HepG2 (cell line): ENCODE results near the gene KRTAP10-2. TPM values are rescaled to one million over a fixed set of nuclear protein-coding genes. Genes with fewer than 3 reads are reported as not detected.

Experiments used
- AFF4 ChIP-seq: sonication (generic); formaldehyde crosslinking; IDR thresholded peaks from 2 replicates; pipeline ENCODE4 v1.4.0; 2020; ENCODE audit warnings: missing genetic modification reagents
- CC2D1A ChIP-seq: sonication (generic); formaldehyde crosslinking; IDR thresholded peaks from 2 replicates; pipeline ENCODE4 v1.8.1; 2023; ENCODE audit warnings: mild to moderate bottlenecking, missing genetic modification reagents
- FOXC1 ChIP-seq: sonication (generic); formaldehyde crosslinking; IDR thresholded peaks from 2 replicates; pipeline ENCODE4 v1.8.0; 2022; ENCODE audit warnings: mild to moderate bottlenecking, missing genetic modification reagents, borderline replicate concordance
- HINFP ChIP-seq: sonication (generic); formaldehyde crosslinking; IDR thresholded peaks from 2 replicates; pipeline ENCODE4 v1.4.0; 2020; ENCODE audit warnings: low read depth, mild to moderate bottlenecking, missing genetic modification reagents
- KDM1A ChIP-seq: IDR thresholded peaks from 2 replicates; pipeline ENCODE4 v1.6.1; 2016; ENCODE audit warnings: missing compliant biosample characterization
- NR0B2 ChIP-seq: sonication (generic); formaldehyde crosslinking; IDR thresholded peaks from 2 replicates; pipeline ENCODE4 v1.4.0; 2020; ENCODE audit warnings: mild to moderate bottlenecking, missing genetic modification reagents
- PATZ1 ChIP-seq: sonication (generic); formaldehyde crosslinking; IDR thresholded peaks from 2 replicates; pipeline ENCODE4 v1.4.0; 2020; ENCODE audit warnings: missing genetic modification reagents
- RBM22 ChIP-seq: fragments of 200-400 bp; formaldehyde crosslinking; optimal IDR thresholded peaks from 2 replicates; pipeline ENCODE3; 2017; ENCODE audit warnings: mild to moderate bottlenecking, low read length, moderate library complexity
- SIN3A ChIP-seq: IDR thresholded peaks from 2 replicates; pipeline ENCODE4 v1.6.1; 2011; ENCODE audit warnings: low read depth, mild to moderate bottlenecking, control low read depth, low read length, borderline replicate concordance
- YEATS4 ChIP-seq: sonication (generic); formaldehyde crosslinking; IDR thresholded peaks from 2 replicates; pipeline ENCODE4 v1.4.0; 2020; ENCODE audit warnings: missing genetic modification reagents, borderline replicate concordance
- ZFP37 ChIP-seq: sonication (generic); formaldehyde crosslinking; IDR thresholded peaks from 2 replicates; pipeline ENCODE4 v1.4.0; 2020; ENCODE audit warnings: missing genetic modification reagents, borderline replicate concordance
- ZNF10 ChIP-seq: sonication (generic); formaldehyde crosslinking; IDR thresholded peaks from 2 replicates; pipeline ENCODE4 v1.4.0; 2020; ENCODE audit warnings: mild to moderate bottlenecking, low read depth, missing genetic modification reagents, borderline replicate concordance
- ZNF430 ChIP-seq: sonication (generic); formaldehyde crosslinking; IDR thresholded peaks from 2 replicates; pipeline ENCODE4 v1.9.0; 2021; ENCODE audit warnings: mild to moderate bottlenecking, missing genetic modification reagents
- ZNF446 ChIP-seq: sonication (generic); formaldehyde crosslinking; IDR thresholded peaks from 2 replicates; pipeline ENCODE4 v1.5.0; 2020; ENCODE audit warnings: mild to moderate bottlenecking, missing genetic modification reagents
- ZNF563 ChIP-seq: sonication (generic); formaldehyde crosslinking; IDR thresholded peaks from 2 replicates; pipeline ENCODE4 v1.8.0; 2022; ENCODE audit warnings: mild to moderate bottlenecking, moderate library complexity, missing genetic modification reagents
- ZNF572 ChIP-seq: sonication (generic); formaldehyde crosslinking; IDR thresholded peaks from 2 replicates; pipeline ENCODE4 v1.5.1; 2020; ENCODE audit warnings: mild to moderate bottlenecking, missing genetic modification reagents
- ZNF737 ChIP-seq: sonication (generic); formaldehyde crosslinking; IDR thresholded peaks from 2 replicates; pipeline ENCODE4 v1.5.0; 2020; ENCODE audit warnings: missing genetic modification reagents, mild to moderate bottlenecking, borderline replicate concordance
- ZNF740 ChIP-seq: sonication (generic); formaldehyde crosslinking; IDR thresholded peaks from 2 replicates; pipeline ENCODE4 v1.4.0; 2020; ENCODE audit warnings: missing genetic modification reagents
- polyA plus RNA-seq, 8 experiments: library from polyadenylated mRNA; depleted of rRNA in 3 of 8; stranded (reverse) in 7 of 8; unstranded in 1 of 8; fragments of >200 nt; fragmentation: Illumina TruSeq in 4 of 8; extraction: Trizol in 4 of 8; gene quantifications; 2 replicates each; pipeline versions ENCODE4 v1.2.1 to v1.2.3, GENCODE V29; 2011 to 2016; ENCODE audit warnings: low read depth in 4 of 8, missing spikeins in 1 of 8, mixed read lengths in 1 of 8; ENCODE audit not compliant: insufficient read depth in 1 of 8
- total RNA-seq, 5 experiments: library from RNA; depleted of rRNA; stranded (reverse); fragments of >200 nt; fragmentation: Illumina TruSeq; extraction: Trizol; gene quantifications; 2 replicates each; pipeline ENCODE4 v1.2.3, GENCODE V29; 2016; ENCODE audit warnings: low read depth in 1 of 5

Gene KRTAP10-2
- total and polyA plus RNA-seq, 2 of the 13 experiments (the other 11 are each of a cell fraction or from before 2014, with no cell fraction given): not detected

GRCh38 chr21:44506279-44507255, 44.7 kb downstream of the KRTAP10-2 start (continued):
- 0 out of 2 replicates have a peak, but pooled peaks have one; percentile 34 for TF ChIP-seq YEATS4 (CRISPR knock-in tag)
- TF ChIP-seq CC2D1A (CRISPR knock-in tag): no peak
- no peak for TF ChIP-seq KDM1A
- TF ChIP-seq ZNF740 (CRISPR knock-in tag): peak; percentile 53; the same call in 1 of the 2 replicates
- TF ChIP-seq FOXC1 (CRISPR knock-in tag): 0 out of 2 replicates have a peak, but pooled peaks have one; percentile 30
- no peak for TF ChIP-seq ZNF572 (CRISPR knock-in tag)
- no peak for TF ChIP-seq RBM22
- no peak for TF ChIP-seq ZFP37 (CRISPR knock-in tag)
- TF ChIP-seq AFF4 (CRISPR knock-in tag): no peak
- no peak for TF ChIP-seq ZNF737 (CRISPR knock-in tag)
- no peak for TF ChIP-seq HINFP (CRISPR knock-in tag)
- no peak for TF ChIP-seq ZNF446 (CRISPR knock-in tag)
- TF ChIP-seq ZNF430 (CRISPR knock-in tag): no peak
- TF ChIP-seq ZNF10 (CRISPR knock-in tag): no peak
- TF ChIP-seq ZNF563 (CRISPR knock-in tag): 0 out of 2 replicates have a peak, but pooled peaks have one; percentile 39
- TF ChIP-seq NR0B2: no peak
- TF ChIP-seq PATZ1 (CRISPR knock-in tag): peak; percentile 78; the same call in 1 of the 2 replicates
- TF ChIP-seq SIN3A: peak; percentile 40; the same call in 1 of the 2 replicates
